Measurements from ENCODE around the gene FUCA2. TPM values are rescaled to one million over a fixed set of nuclear protein-coding genes. Genes with fewer than 3 reads are reported as not detected.
A peak's percentile ranks its signal among the peaks of the same experiment; 100 is the strongest.
"Not testable (repeated sequence)": the region's sequence is repeated elsewhere in the genome, so short reads cannot be mapped to it uniquely, and the experiment has no call there.

The FUCA2 gene
- total RNA-seq, 1 donor from 2014 or later: 35.0 TPM

DNA sequence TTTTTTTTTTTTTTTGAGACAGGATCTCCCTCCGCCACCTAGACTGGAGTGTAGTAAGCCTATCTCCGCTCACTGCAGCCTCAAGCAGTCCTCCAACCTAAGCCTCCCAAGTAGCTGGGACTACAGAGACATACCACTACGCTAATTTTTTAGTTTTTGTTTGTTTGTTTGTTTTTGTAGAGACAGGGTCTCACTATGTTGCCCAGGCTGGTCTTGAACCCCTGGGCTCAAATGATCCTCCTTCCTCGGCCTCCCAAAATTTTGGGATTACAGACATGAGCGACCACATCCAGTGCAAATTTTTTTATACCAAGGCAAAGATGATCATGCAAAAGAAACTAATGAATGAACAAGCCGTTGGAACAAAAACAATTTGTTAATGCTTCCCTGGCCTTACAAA lies 5.3 kb downstream of the FUCA2 start:
- no peak for ATAC-seq
- intact Hi-C loops (cut with micrococcal nuclease): no loop called here

GRCh38 chr6:143505537-143505936 lies 6.0 kb downstream of the FUCA2 start:
- intact Hi-C loops (cut with micrococcal nuclease): no loop called here
- ATAC-seq: no peak
- DNase-seq: no peak

More for the DNA sequence above, 5.3 kb downstream of the FUCA2 start:
- no peak for DNase-seq

DNA sequence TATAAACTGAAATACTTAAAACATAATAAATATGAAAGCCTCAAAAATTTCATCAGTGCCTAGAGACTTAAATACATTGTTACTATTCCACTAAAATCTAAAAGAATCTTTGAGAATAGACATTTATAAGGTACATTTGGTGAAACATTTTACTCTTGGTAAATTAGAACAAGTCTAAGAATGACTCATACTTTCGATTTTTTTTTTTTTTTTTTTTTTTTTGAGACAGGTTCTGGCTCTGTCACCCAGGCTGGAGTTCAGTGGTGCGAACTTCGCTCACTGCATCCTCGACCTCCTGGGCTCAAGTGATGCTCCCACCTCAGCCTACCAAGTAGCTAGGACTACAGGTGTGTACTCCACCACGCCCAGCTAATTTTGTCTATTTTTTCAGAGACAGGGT lies 6.4 kb downstream of the FUCA2 start:
- intact Hi-C loops (cut with micrococcal nuclease): no loop called here
- DNase-seq (no peak), ATAC-seq (no peak)

DNA sequence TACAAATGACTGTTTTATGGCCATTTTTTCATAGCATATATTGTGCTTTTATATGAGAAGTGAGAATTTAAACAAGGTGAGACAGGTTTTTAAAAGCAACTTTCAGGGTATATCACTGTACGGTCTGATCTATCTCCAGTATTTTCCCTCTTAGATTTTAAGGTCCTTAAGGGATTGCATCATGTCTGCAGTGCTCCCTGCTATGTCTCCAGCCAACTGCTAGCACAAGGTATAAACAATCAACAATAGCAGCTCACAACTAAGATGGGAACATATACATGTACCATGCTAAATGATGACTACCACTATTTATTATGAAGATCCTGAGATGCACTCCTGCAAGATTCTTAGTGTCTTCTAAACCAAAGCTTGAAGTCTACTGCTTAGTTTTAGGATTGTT lies 7.2 kb downstream of the FUCA2 start:
- intact Hi-C loops (cut with micrococcal nuclease): no loop called here
- DNase-seq (no peak), ATAC-seq (no peak)

- DNase-seq (no peak), ATAC-seq (no peak)
- intact Hi-C loops (cut with micrococcal nuclease): no loop called here
Measured at GRCh38 chr6:143501851-143502250, 9.7 kb downstream of the FUCA2 start.

GRCh38 chr6:143498428-143498827 lies 13.1 kb downstream of the FUCA2 start:
- intact Hi-C loops (cut with micrococcal nuclease): no loop called here
- ATAC-seq: no peak
- DNase-seq: no peak

DNA sequence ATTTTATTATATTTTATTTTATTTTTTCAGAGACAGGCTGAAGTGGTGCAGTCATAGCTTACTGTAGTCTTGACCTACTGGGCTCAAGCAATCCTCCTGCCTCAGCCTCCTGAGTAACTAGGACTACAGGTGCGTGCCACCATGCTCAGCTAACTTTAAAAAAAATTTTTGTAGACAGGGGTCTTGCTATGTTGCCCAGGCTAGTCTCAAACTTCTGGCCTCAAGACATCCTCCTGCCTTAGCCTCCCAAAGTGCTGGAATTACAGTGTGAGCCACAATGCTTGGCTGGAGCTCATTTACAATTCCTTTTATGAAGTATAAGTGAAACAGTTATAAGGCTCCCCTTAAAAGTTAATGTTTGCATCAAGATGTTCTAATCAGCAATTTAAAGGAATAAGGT lies 14.5 kb downstream of the FUCA2 start:
- no peak for ATAC-seq
- intact Hi-C loops (cut with micrococcal nuclease): no loop called here
- DNase-seq: no peak

DNA sequence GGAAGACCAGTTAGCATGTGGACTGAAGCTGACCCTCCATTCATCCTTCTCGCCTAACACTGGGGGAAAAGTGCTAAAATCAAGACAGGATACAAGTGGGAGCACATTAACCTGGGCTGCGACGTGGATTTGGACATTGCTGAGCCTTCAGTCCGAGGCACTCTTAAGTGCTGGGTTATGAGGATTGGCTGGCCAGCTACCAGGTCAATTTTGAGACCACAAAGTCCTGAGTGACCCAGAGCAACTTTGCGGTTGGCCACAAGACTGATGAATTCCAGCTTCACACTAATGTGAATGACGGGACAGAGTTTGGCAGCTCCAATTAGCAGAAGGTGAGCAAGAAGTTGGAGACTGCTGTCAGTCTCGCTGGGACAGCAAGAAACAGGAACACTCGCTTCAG lies 20.7 kb downstream of the FUCA2 start:
- DNase-seq (no peak), ATAC-seq (peak; percentile 53)
- intact Hi-C loops (cut with micrococcal nuclease): no loop called here

- intact Hi-C loops (cut with micrococcal nuclease): no loop called here
- DNase-seq (no peak), ATAC-seq (peak; percentile 40)
Measured at GRCh38 chr6:143490244-143490643, 21.3 kb downstream of the FUCA2 start.

GRCh38 chr6:143486752-143487151 lies 24.8 kb downstream of the FUCA2 start:
- DNase-seq: no peak
- ATAC-seq: no peak
- intact Hi-C loops (cut with micrococcal nuclease): no loop called here

DNA sequence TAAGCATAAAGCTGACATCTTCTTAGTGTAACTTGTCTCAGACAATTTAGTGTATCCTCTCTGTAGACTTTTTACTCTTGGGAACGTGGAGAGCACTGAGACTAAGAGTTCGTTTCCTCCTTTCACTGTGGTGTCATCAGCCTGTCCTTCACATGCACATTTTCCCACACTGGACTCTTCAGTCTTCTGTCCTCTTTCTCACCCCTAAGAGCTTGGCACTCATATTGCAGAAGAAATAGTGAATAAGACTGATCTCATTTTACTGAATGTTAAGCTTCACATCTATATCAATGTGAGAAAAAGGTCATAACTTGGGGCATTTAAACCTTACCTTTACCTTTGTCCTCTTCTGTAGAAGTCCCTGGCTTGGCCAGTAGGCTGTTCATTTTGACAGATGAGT lies 25.6 kb downstream of the FUCA2 start:
- DNase-seq (no peak), ATAC-seq (no peak)
- intact Hi-C loops (cut with micrococcal nuclease): no loop called here

DNA sequence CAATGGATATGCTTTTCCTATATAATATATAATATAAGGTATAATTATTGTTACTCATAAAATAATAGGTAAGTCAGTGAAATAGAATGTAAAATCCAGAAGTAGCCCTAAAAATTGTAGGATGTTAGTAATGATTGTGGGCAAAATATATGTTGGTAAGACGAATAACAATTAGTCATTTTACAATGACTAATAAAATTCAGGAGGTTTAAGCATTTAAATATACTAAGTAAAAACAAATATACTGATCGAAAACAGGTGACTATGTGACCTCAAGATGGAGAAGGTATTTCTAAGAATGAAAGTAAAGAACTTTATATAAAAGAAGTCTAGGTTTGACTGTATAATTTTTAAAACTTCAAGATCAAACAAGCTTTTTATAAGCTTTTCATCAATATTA lies 28.9 kb downstream of the FUCA2 start:
- DNase-seq: no peak
- intact Hi-C loops (cut with micrococcal nuclease): no loop called here
- no peak for ATAC-seq

- intact Hi-C loops (cut with micrococcal nuclease): no loop called here
- ATAC-seq (no peak), DNase-seq (no peak)
Measured at GRCh38 chr6:143478479-143479062, 32.9 kb downstream of the FUCA2 start.

- intact Hi-C loops (cut with micrococcal nuclease): no loop called here
- ATAC-seq (no peak), DNase-seq (no peak)
Measured at GRCh38 chr6:143476545-143476944, 35.0 kb downstream of the FUCA2 start.

GRCh38 chr6:143471822-143472221 lies 39.7 kb downstream of the FUCA2 start:
- ATAC-seq (no peak), DNase-seq (no peak)
- intact Hi-C loops (cut with micrococcal nuclease): no loop called here

DNA sequence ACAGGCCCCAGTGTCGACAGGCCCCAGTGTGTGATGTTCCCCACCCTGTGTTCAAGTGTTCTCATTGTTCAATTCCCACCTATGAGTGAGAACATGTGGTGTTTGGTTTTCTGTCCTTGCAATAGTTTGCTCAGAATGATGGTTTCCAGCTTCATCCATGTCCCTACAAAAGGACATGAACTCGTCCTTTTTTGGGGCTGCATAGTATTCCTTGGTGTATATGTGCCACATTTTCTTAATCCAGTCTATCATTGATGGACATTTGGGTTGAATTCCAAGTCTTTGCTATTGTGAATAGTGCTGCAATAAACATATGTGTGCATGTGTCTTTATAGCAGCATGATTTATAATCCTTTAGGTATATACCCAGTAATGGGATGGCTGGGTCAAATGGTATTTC lies 42.7 kb downstream of the FUCA2 start:
- ATAC-seq; intact Hi-C loops (cut with micrococcal nuclease); DNase-seq: not testable (repeated sequence)

GRCh38 chr6:143468026-143468425 lies 43.5 kb downstream of the FUCA2 start:
- DNase-seq (no peak), ATAC-seq (no peak)
- intact Hi-C loops (cut with micrococcal nuclease): no loop called here

- DNase-seq: no peak
- intact Hi-C loops (cut with micrococcal nuclease): no loop called here
- ATAC-seq: no peak
Measured at GRCh38 chr6:143465546-143465945, 46.0 kb downstream of the FUCA2 start.

DNA sequence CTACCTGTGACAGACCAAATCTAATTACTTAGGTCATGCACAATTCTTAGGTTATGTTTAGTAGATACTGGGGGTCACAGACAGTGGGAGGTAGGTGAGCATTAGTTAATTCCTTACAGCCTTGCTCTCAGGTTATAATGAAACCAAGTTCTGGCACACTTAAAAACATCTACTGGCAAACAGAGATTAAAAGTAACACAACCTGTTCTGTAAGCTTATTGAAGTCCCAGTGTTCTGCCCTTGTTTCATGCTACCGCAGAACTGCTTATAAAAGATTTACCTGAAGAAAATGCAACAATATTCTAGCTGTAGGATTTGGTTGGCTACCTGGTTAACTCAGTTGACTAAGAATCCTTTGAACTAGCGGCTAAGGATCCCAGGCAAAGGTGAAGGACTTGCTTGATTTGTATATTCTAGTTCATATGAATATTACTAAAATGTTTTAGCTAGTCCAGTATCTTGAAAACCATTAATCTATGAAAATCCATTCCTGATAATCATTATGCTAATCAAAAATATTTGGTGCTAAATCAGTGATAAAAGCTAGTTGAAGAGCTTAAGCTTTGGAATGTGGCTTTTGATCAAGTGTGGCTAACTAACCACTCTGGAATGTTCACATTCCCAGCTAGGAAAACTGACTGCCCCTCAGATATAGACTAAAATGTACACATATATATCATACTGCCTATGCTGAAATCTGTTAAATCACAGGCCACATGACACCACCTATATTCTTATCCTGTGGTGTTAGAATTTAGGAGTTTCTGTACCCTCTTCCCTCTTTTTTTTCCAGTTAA lies 53.8 kb downstream of the FUCA2 start:
- ATAC-seq (no peak), DNase-seq (no peak)
- intact Hi-C loops (cut with micrococcal nuclease): no loop called here

DNA sequence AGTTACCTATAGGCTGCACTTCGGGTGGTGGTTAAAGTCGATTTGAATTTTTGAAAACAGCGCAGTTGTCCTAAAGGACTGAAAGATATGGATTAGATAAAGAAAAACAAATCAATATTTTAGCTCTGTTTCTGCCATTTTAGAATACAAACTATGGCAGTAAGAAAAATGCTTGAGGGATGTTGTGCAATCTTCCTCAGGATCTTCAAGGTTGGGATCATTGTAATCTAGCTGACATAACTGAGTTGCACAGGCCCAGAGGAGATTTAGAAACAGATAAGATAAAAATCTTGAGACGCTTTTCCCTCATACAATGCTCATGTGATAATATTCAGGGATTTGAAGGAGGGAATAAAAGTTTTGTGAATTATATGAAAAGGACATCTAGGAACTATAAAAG lies 60.0 kb downstream of the FUCA2 start:
- intact Hi-C loops (cut with micrococcal nuclease): no loop called here
- DNase-seq (no peak), ATAC-seq (no peak)
